HUES48 (cell line): ENCODE results near the gene CTNNAL1.
A peak's percentile ranks its signal among the peaks of the same experiment; 100 is the strongest.
"Not testable (repeated sequence)": the region's sequence is repeated elsewhere in the genome, so short reads cannot be mapped to it uniquely, and the experiment has no call there.

ENCODE experiments used
- H3K27ac ChIP-seq: one replicate; pipeline ENCODE4 v1.7.0; 2013; ENCODE audit warnings: low read depth, low read length, inconsistent platforms
- H3K27me3 ChIP-seq: 2 replicates; pipeline ENCODE4 v1.6.1; 2013; ENCODE audit warnings: mild to moderate bottlenecking, low read length; ENCODE audit not compliant: control insufficient read depth, insufficient read depth
- H3K36me3 ChIP-seq: 2 replicates; pipeline ENCODE4 v1.6.1; 2013; ENCODE audit warnings: low read length; ENCODE audit not compliant: control insufficient read depth, insufficient read depth
- H3K4me1 ChIP-seq: 2 replicates; pipeline ENCODE4 v1.6.1; 2013; ENCODE audit warnings: mild to moderate bottlenecking, low read length; ENCODE audit not compliant: control insufficient read depth, insufficient read depth
- H3K4me3 ChIP-seq: 2 replicates; pipeline ENCODE4 v1.5.1; 2013; ENCODE audit warnings: mild to moderate bottlenecking, low read depth, low read length
- H3K9ac ChIP-seq: 2 replicates; pipeline ENCODE4 v1.6.1; 2013; ENCODE audit warnings: mild to moderate bottlenecking, low read depth, low read length, moderate library complexity
- H3K9me3 ChIP-seq: 2 replicates; pipeline ENCODE4 v1.6.1; 2013; ENCODE audit warnings: low read length; ENCODE audit not compliant: control insufficient read depth, insufficient read depth

The CTNNAL1 gene

GRCh38 chr9:109012876-109013678, at the start of gene CTNNAL1:
TSS of gene CTNNAL1 (minus strand) at chr9:109013499. CDS start at chr9:109013442, 57 bp downstream.
- H3K4me3 ChIP-seq: peak within 1 kb of the TSS; percentile 75
- H3K27me3 ChIP-seq: peaks cover 15% of the 10 kb centered on the region
- H3K9me3 ChIP-seq: no peaks in the 10 kb centered on the region
- peaks cover 16% of the 10 kb centered on the region for H3K4me1 ChIP-seq
- H3K36me3 ChIP-seq: 0 out of 2 replicates have a peak, but pooled peaks cover 4% of the 10 kb centered on the region
- H3K9ac ChIP-seq: peak within 1 kb of the TSS; percentile 81
- H3K27ac ChIP-seq: peak within 1 kb of the TSS; percentile 88

- H3K36me3 ChIP-seq: peaks cover 81% of the 10 kb centered on the region
- H3K4me3 ChIP-seq: no peak overlapping the region
- no peaks in the 10 kb centered on the region for H3K9me3 ChIP-seq
- H3K27ac ChIP-seq: no peak overlapping the region
- no peaks in the 10 kb centered on the region for H3K4me1 ChIP-seq
- no peaks in the 10 kb centered on the region for H3K27me3 ChIP-seq
- H3K9ac ChIP-seq: no peak overlapping the region
Observed at GRCh38 chr9:109062543-109062942, 49.2 kb upstream of the CTNNAL1 start.

- H3K27me3 ChIP-seq: no peaks in the 10 kb centered on the region
Observed at GRCh38 chr9:109060191-109060590, 46.9 kb upstream of the CTNNAL1 start.

GRCh38 chr9:109053121-109053520, 39.8 kb upstream of the CTNNAL1 start:
- not testable (repeated sequence) for H3K9me3 ChIP-seq, H3K27ac ChIP-seq, H3K9ac ChIP-seq, H3K27me3 ChIP-seq, H3K4me3 ChIP-seq
- Histone ChIP-seq H3K4me1 (0 out of 2 replicates have a peak, but pooled peaks cover 11% of the 10 kb centered on the region), H3K36me3 (peaks cover 87% of the 10 kb centered on the region)

More at GRCh38 chr9:109060191-109060590, 46.9 kb upstream of the CTNNAL1 start:
- Histone ChIP-seq H3K4me1 (no peaks in the 10 kb centered on the region), H3K27ac (no peak overlapping the region), H3K4me3 (no peak overlapping the region), H3K36me3 (peaks cover 83% of the 10 kb centered on the region), H3K9ac (no peak overlapping the region), H3K9me3 (no peaks in the 10 kb centered on the region)

- peaks cover 90% of the 10 kb centered on the region for H3K36me3 ChIP-seq
- no peak overlapping the region for H3K27ac ChIP-seq
- H3K27me3 ChIP-seq: no peaks in the 10 kb centered on the region
Observed at GRCh38 chr9:109052416-109052815, 39.1 kb upstream of the CTNNAL1 start.

GRCh38 chr9:109051733-109052132, 38.4 kb upstream of the CTNNAL1 start:
- Histone ChIP-seq H3K27ac (no peak overlapping the region), H3K36me3 (peaks cover 90% of the 10 kb centered on the region), H3K9ac (no peak overlapping the region), H3K4me3 (no peak overlapping the region), H3K4me1 (0 out of 2 replicates have a peak, but pooled peaks cover 11% of the 10 kb centered on the region), H3K27me3 (no peaks in the 10 kb centered on the region), H3K9me3 (no peaks in the 10 kb centered on the region)

More at GRCh38 chr9:109052416-109052815, 39.1 kb upstream of the CTNNAL1 start:
- no peaks in the 10 kb centered on the region for H3K9me3 ChIP-seq
- 0 out of 2 replicates have a peak, but pooled peaks cover 11% of the 10 kb centered on the region for H3K4me1 ChIP-seq
- no peak overlapping the region for H3K4me3 ChIP-seq
- H3K9ac ChIP-seq: no peak overlapping the region

GRCh38 chr9:109050444-109050843, 37.1 kb upstream of the CTNNAL1 start:
- H3K9me3 ChIP-seq: no peaks in the 10 kb centered on the region
- no peak overlapping the region for H3K4me3 ChIP-seq
- H3K36me3 ChIP-seq: peaks cover 96% of the 10 kb centered on the region
- 0 out of 2 replicates have a peak, but pooled peaks cover 11% of the 10 kb centered on the region for H3K4me1 ChIP-seq
- no peaks in the 10 kb centered on the region for H3K27me3 ChIP-seq
- H3K27ac ChIP-seq: no peak overlapping the region
- no peak overlapping the region for H3K9ac ChIP-seq

- Histone ChIP-seq H3K36me3 (peaks cover 96% of the 10 kb centered on the region), H3K4me1 (0 out of 2 replicates have a peak, but pooled peaks cover 5% of the 10 kb centered on the region), H3K9me3 (no peaks in the 10 kb centered on the region), H3K27me3 (no peaks in the 10 kb centered on the region), H3K9ac (no peak overlapping the region), H3K4me3 (no peak overlapping the region), H3K27ac (no peak overlapping the region)
Observed at GRCh38 chr9:109048822-109049221, 35.5 kb upstream of the CTNNAL1 start.

- Histone ChIP-seq H3K27me3 (no peaks in the 10 kb centered on the region), H3K9me3 (no peaks in the 10 kb centered on the region), H3K4me3 (no peak overlapping the region), H3K36me3 (peaks cover 89% of the 10 kb centered on the region), H3K4me1 (no peaks in the 10 kb centered on the region), H3K27ac (no peak overlapping the region), H3K9ac (no peak overlapping the region)
Observed at GRCh38 chr9:109047259-109047658, 34.0 kb upstream of the CTNNAL1 start.

GRCh38 chr9:109046346-109046745, 33.0 kb upstream of the CTNNAL1 start:
- Histone ChIP-seq H3K9ac (no peak overlapping the region), H3K27me3 (no peaks in the 10 kb centered on the region), H3K36me3 (peaks cover 79% of the 10 kb centered on the region), H3K4me1 (no peaks in the 10 kb centered on the region), H3K4me3 (no peak overlapping the region), H3K27ac (no peak overlapping the region), H3K9me3 (no peaks in the 10 kb centered on the region)

- Histone ChIP-seq H3K9ac (no peak overlapping the region), H3K27me3 (no peaks in the 10 kb centered on the region), H3K4me3 (no peak overlapping the region), H3K27ac (no peak overlapping the region), H3K4me1 (no peaks in the 10 kb centered on the region), H3K9me3 (no peaks in the 10 kb centered on the region), H3K36me3 (peaks cover 63% of the 10 kb centered on the region)
Observed at GRCh38 chr9:109043578-109043977, 30.3 kb upstream of the CTNNAL1 start.
